NCI-H146 treated with DMSO at 0.1 percent for 48 hours (cell line): Measurements from ENCODE around the gene SLC6A3.

Source experiments
- DNase-seq: peaks from one replicate; lab custom pipeline; 2025; ENCODE audit not compliant: unreplicated experiment; lab: John Stamatoyannopoulos, UW

Gene SLC6A3

DNA sequence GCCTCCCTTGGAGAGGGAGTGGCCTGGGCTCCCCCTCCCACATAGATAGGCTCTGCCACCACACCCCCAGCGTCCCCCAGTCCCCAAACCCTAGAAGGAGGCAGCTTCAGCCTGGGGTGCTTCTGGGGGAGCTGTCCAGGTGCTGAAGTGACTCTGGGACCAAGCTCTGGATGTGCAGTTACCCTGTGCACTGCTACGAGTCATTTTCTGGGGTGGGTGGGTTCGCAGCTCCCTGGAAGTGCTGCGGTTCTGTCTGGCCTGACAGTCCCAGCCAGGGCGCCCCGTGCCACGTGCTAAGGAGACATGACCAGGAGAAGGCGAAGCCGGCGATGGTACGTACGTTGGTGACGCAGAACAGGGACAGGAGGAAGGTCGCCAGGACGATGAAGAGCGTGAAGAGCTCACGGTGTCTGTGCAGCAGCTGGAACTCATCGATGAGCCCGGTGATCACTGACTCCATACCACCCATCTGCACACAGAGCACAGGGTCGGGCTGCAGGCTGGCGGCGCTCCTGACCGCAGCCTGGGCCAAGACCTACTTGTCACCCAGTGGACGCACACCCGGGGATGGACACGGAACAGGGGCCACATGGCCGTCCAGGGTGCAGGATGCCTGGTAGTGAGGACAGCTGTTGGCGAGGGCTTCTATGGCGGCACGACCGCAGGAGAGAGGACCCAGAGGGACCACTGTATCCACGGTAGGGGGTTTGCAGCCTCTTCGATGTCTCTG is 35.7 kb downstream of the SLC6A3 start:
- no peak for DNase-seq

DNA sequence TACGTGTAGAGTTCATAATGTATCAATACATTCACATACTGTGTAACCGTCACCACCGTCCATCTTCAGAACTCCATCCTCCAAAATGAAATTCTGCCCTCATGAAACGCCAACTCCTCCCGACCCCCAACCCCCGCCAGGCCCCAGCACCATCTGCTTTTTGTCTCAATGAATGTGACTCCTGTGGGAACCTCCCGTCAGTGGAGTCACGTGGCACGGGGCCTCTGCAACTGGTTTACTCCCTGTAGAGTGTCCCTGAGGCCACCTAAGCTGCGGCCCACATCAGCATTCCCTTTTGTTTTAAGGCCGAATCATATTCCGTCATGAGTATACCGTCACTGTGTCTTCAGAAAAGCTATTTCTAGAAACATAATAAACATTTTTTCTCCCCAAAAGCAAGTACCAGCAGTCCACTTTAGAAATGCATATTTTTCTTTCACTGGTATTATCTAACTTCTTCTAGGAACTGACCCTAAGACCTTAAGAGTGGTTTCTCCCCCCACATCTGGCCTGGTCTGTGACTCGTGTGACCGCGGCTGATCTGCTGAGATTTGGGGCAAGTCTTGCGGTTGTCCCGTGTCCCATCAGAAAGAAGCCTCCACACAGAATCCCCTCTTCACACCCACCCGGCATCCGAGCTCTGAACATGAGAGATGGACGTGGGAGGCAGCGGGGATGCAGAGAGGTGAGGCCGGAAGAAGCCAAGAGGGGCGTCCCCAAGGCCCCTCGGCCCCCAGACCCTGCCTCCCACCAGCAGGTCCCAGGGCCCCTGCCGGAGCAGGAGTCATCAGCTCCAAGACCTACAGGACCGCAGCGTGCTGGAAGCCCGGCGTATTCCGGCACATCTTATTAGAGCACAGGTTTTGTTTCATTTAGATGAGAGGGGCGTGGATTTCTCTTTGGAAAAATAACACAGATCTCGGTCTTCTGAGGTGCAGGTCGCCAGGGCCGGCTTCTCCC is 38.3 kb downstream of the SLC6A3 start:
- no peak for DNase-seq

DNA sequence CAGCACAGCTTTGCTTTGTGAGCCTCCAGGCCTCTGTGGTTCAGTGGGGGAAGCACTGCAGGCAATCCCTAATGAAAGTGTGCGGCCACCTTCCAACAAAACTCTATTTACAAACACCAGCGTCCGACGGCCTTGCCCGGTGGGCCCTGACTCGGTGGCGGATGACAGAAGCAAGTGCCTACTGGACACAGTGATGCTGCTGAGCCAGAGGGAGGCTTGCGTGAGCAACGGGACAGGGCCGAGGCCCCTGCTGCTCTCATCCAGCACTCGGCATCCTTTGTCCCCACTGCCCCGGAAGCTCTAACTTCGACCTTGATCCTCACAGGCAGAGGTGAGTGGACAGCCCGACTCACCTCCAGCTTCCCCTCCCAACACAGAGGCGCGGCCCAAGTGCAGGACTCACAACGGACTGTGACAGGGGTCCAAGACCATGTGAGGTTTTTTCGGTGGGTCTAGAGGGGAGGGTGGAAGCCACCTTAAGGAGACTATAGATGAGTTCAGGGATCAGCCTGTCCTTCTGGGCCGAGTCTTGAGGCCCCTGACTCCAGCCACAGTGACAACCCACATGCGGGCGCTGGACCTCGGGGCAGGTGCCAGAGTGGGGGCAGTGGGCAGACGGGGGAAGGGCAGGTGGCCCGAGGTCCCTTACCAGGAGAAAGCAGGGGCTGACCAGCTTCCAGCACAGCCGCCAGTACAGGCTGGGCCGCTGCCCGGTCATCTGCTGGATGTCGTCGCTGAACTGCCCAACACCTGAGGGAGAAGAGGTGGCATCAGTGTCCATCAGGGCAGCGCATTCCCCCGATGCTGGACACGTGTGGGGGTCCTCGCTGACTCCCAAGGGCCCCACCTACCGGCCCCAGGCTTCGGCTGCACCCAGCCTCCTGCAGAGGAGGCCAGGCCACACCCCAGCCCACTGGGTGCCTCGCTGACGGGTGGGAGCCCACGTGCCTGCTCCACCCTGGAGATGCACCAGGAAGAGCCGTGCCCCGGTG is 39.4 kb downstream of the SLC6A3 start:
- no peak for DNase-seq

DNA sequence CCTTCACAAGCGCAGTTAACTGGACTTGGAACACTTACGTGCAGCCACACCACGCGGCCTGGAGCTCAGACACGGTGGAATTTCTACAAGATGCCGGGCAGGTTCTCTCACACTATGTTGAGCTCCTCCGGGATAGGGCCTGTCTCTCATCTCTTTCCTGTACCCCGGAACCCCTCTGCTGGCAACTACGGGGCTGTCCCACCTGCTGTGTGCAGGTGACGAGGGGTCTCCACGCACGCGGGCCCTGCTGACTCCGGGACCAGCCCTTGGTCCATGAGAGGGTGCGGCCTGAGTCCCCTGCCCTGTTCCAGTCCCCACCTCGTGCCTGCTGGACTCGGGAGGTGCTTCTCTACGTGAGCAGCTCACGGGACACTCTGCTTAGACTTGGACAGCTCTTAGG is 40.1 kb downstream of the SLC6A3 start:
- DNase-seq, result no peak

DNA sequence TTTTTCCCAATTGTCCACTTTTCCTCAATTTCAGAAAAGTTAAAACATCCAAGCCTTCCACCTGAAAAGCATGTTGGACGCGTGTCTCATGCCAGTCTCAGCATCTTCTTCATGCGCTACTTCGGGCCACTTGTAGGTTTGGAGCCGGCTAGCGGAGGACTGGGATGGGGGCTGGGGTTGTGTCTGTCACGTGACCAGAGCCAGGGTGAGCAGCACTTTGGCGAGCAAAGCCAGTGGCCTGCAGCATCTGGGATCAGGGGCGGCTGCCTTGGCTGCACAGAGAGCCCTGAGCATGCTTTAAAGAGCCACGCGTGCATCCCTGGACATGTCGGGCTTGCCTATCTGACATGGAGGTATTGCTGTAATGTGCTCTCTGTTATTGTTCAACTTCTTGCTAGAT is 41.2 kb downstream of the SLC6A3 start:
- DNase-seq, result no peak

DNA sequence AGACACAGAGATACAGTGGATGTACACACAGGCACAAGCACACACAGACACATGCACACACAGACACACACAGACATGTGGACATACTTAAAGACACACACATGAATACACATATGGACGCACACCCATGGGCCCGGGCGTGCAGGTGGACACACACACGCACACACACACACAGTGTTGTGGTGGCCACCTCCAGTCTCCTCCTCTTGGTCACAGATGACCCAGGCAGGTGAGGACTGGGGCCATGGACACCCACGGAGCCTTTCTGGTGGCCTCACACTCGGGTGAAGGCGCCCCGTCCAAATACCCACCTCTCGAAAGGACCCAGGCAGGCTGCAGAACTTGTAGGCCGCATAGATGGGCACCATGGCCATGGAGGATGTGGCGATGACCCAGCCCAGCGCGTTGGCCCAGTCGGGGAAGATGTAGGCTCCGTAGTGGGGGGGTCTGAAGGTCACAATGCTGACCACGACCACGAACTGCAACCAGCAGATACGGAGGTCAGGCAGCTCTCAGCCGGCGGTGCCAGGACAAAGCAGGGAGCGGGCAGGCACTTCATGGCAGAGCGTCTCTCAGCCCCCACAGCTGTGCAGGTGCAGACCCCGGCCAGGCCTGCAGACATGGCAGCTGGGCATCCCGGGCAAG is 42.5 kb downstream of the SLC6A3 start:
- no peak for DNase-seq

DNA sequence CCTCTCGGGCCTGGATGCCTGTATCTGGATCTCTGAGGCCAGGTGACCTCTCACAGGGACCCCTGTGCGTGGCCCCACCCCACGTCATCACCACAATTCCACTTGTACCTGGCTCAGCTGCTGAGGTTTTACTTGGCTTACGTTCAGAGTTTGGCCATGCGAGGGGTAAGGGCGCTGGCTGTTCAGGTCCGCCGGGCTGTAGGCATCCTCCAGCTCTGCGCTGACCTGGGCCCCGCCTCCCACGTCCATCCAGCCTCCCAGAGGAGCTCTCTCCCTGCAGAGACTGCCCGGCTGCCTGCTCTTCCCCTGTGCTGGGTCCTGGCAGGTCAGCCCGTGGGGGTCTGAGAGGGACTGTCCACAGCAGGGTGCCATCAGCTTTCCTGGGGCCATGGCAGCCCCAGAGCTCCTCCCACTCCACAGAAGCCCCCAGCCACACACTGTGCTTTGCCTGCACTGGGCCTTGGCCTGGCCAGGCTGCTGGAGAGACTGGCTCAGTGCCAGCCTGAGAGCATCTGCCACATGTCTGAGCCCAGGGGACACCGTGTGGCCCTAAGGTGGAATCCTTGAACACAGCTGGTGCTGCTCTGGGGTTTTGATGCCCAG is 43.6 kb downstream of the SLC6A3 start:
- no peak for DNase-seq

DNA sequence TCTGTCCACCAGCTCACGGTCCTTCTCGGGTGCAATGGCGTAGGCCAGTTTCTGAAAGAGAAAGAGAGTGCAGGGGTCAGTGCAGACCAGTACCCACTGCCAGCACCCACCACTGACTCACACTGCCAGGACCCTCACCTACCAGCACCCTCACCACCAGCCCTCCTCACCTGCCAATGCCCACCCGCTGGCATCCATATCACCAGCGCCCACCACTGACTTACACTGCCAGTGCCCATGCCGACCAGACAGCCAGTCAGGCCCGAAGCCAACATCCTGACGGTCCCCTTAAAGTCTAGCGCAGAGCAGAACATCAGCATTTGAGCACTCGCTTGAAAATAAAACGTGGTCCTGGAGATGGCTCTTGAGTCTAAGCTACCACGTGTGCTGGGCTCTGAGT is 44.3 kb downstream of the SLC6A3 start:
- DNase-seq, result no peak

DNA sequence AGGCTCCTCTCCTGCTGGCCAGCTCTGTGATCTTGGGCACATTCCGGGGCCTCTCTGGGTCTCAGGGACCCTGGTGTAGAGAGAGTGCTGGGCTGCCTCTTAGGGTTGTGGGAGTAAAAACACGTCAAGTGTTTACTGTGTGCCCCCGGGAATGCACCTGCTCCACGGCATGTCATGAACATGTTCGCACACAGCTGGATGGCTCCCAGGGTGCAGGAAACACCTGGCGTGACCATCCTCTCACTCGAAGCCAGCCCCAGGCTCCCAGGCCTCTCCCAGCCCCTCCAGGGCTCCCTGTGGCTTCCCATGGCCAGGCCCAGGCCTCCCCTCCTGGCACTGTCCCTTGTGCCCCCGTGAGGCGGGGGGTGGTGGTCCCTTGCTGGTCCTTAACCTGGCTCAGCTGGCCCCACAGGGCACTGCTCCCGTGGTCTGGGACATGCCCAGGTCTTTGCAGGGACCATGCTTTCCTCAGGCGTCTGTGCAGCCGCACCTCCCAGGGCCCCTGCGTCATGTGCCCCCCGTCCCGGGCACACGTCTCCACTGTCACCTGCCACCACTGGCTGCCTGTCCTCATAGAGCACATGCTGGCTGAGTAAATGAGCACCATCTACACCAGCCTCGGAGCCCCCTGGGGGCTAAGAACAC is 44.9 kb downstream of the SLC6A3 start:
- DNase-seq, result no peak

DNA sequence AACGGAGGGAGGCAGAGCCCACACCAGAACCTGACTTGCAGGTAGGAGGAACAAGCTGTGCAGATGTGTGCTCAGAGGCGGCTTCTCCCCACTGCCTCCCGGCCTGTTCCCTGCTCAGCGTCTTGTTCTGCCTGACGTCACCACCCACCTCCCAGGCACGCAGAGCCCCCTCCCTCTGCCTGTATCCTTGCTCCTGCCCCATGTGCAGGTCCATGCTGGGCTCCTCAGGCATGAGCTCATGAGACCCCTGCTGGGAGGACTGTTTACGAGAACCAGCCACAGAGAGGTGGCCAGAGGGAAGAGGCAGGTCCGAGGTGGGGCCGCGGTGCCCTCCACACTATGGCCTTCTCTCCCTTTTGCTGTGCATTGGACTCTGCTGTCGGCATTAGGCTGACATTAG is 45.5 kb downstream of the SLC6A3 start:
- DNase-seq, result no peak

DNA sequence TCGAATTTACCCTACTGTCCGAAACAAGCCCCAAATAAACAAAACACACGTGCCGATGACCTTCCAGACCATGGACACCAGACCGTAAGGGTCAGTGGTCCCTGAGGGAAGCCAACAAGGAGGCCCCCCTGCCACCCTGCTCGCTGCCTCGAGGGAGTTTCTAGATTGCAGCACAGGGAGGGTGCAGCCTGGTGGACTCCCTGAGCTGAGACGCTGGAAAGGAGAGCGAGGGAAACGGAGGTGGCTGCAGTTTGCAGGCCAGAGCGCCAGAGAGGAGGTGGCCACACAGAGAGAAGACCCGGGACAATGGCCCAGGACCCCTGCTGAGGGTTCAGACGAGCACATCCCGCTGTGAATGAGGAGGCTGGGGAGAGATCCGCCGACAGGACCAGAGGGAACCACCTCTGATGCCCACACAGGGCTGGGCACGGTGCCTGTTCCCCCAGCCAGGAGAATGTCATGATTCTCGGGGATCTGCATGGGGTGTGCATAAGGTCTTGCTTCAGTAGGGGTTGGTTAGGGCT is 48.9 kb downstream of the SLC6A3 start:
- DNase-seq, result no peak

DNA sequence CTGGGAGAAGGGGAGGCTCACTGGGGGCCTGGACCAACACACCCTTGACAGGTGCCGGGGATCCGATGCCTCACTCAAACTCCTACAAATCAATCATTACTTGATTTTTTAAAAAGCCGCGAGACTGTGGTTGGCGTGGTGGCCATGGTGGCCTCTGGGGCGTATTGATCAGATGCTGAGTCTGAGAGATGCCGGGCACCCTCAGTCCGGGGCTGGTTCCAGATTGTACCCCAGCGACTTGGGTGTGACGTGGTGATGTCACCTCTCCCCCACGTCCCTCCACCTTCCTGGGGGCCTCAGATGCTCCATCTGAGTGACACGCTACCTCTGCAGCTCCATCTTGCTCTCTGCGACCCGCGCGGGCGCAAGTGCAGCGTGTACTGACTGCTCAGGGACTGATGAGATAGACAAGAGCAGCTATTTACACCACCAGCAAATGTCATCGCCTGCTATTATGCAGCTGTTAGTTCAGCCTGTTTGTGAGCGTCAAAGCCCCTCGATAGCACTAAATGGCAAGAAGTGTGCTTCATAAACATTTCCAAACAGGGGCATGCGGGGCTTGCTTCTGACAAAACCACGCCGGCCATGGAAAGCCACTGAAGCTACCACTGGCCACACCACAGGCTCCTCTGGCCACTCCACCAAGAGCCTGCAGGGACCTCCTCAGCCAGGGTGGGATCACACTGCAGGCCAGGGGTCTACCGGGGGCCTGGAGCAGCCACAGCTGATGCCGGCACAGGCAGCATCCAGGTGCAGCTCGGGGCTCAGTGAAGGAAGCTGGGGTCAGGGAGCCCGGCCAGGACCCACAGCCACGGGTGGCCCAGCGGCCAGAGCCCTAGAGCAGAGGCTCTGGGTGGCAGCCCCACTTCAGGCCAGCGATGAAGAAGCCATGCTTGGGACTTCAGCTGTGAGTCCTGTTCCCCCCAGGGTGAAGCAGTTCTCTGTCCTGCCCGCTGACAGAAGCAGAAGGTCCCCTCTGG is 50.1 kb downstream of the SLC6A3 start:
- DNase-seq, result no peak

DNA sequence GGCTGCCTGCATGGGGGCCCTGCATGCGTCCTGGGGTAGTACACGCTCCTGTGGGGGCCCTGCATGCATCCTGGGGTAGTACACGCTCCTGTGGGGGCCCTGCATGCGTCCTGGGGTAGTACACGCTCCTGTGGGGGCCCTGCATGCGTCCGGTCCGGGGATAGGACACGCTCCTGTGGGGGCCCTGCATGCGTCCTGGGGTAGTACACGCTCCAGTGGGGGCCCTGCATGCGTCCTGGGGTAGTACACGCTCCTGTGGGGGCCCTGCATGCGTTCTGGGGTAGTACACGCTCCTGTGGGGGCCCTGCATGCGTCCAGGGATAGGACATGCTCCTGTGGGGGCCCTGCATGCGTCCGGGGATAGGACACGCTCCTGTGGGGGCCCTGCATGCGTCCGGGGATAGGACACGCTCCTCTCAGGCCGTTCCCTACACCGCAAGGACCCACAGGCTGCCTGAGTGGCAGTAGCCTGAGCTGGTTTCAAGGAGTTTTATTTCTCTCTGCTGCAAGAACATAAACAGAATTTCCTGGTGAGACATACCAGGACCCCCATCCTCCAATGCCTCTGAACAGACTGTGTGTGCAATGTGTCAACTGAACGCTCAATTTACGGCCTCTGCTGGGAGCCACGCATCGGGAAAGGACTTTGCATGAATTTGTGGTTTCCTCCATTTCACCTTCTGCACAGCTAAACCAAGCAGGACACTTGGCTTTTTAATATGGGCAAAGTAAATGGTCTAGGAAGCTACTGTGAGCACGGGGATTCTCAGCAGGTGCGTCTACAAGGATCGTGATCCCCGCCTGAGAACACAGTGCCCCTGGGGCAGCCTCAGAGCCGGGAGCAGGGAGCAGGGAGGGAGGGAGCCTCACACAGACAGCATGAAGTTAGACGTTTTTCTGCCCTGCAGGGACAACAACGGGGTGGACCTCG is 51.4 kb downstream of the SLC6A3 start:
- no peak for DNase-seq

DNA sequence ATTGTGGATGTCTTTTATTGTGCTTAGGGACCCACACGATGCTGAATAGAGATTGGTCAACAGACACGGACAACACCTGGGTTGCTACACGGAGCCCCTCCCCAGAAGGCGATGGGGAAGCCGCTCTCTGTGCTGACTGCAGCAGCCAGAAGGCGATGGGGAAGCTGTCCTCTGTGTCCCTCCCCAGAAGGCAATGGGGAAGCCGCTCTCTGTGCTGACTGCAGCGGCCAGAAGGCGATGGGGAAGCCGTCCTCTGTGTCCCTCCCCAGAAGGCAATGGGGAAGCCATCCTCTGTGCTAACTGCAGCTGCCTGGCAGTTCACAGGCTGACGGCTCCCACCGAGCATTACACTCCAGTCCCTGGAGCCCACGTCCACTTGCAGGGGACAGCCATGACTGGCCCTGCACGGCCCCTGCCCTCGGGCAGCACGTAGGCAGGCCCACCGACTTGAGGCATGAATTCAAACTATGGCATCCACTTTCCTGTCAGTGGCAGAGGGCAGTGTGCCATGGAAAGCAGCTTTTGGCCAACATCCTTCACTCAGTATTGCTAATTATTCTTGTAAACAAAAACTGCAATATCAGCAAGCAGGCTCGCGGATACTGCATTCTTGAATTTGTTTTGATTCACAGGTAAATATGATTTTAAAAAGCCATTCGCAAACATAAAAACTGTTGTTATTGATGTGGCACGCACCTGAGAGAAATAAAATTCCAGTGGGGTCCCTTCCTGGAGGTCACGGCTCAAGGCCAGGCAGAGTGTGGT is 52.3 kb downstream of the SLC6A3 start:
- DNase-seq, result no peak

DNA sequence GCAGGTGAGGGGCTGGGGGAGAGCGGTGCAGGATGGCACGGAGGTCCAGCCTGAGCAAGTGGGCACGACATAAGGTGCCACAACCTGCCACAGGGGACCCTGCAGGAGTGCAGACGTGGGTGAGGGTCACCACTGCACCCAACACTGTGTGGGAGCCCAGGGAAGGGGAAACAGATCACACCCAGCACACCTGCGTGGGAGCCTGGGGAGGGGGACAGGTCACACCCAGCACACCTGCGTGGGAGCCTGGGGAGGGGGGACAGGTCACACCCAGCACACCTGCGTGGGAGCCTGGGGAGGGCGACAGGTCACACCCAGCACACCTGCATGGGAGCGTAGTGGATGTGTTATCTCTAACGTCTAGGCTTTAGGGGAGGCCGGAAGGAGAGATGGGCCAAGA is 53.0 kb downstream of the SLC6A3 start:
- no peak for DNase-seq

DNA sequence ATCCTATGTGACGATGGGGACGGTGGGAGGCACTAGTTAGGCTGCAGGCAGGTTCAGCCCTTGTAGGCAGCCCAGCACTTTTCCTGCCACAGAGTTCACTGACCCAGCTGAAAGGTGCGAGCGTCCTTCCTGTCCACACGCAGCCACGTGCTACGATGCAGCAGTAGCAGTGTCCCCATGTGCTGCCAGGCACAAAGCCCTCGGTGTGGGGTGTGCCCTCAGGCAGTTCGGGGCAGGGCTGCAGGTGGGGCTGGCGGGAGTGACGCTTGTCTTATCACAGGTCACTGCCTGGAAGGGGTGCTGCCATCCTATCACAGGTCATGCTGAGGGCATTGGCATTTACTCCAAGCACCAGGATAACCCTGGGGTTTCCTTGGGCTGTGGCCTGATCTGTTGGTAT is 53.5 kb downstream of the SLC6A3 start:
- no peak for DNase-seq
